ENCODE results near the gene RBM39.
A peak's percentile ranks its signal among the peaks of the same experiment; 100 is the strongest.
"Not testable (repeated sequence)": the region's sequence is repeated elsewhere in the genome, so short reads cannot be mapped to it uniquely, and the experiment has no call there.

The RBM39 gene

GRCh38 chr20:35741892-35742740 is at the start of gene RBM39:
Gene RBM39, minus strand, starts transcription at chr20:35742260. Its CDS starts 1,386 bp downstream, at chr20:35740874.
- peak within 1 kb of the TSS; percentile 94 for H3K27ac ChIP-seq
- TF ChIP-seq ZFX (IDR thresholded peaks at IDR 0.05; ENCODE audit: borderline replicate concordance): no peak
- TF ChIP-seq CTCF (IDR thresholded peaks at IDR 0.05): peak; percentile 30; the same call in 1 of the 2 replicates

GRCh38 chr20:35791821-35792220 is 49.8 kb upstream of the RBM39 start:
- H3K27ac ChIP-seq: no peak overlapping the region
- no peak for TF ChIP-seq CTCF (IDR thresholded peaks at IDR 0.05)
- no peak for TF ChIP-seq ZFX (IDR thresholded peaks at IDR 0.05; ENCODE audit: borderline replicate concordance)

DNA sequence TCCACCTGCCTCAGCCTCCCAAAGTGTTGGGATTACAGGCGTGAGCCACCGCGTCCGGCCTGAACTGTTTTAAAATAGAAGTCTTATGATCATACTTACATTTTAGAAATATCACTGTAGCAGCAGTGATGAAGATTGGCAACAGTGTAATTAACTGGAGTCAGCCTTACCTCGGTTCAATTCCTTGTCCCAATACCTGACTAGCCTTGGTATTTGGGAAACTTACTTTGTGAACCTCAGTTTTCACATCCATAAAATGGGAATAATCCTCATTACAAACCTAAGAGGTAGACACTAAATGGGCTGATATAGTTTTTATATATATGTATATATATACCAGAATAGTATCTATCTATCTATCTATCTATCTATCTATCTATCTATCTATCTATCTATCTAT is 49.0 kb upstream of the RBM39 start:
- no peak overlapping the region for H3K27ac ChIP-seq
- no peak for TF ChIP-seq CTCF (IDR thresholded peaks at IDR 0.05)
- TF ChIP-seq ZFX (IDR thresholded peaks at IDR 0.05; ENCODE audit: borderline replicate concordance): no peak

- TF ChIP-seq ZFX (IDR thresholded peaks at IDR 0.05; ENCODE audit: borderline replicate concordance) (no peak), CTCF (IDR thresholded peaks at IDR 0.05) (no peak)
- H3K27ac ChIP-seq: no peak overlapping the region
Measured at GRCh38 chr20:35788796-35789195, 46.7 kb upstream of the RBM39 start.

GRCh38 chr20:35785541-35785940 is 43.5 kb upstream of the RBM39 start:
- not testable (repeated sequence) for H3K27ac ChIP-seq

DNA sequence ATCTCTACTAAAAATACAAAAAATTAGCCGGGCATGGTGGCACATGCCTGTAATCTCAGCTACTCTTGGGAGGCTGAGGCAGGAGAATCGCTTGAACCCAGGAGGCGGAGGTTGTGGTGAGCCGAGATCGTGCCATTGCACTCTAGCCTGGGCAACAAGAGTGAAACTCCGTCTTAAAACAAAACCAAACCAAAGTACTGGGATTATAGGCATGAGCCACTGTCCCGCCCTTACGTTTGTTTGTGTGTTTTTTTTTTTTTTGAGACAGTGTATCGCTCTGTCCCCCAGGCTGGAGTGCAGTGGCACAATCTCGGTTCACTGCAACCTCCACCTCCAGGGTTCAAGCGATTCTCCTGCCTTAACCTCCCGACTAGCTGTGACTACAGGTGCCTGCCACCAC is 41.8 kb upstream of the RBM39 start:
- H3K27ac ChIP-seq: not testable (repeated sequence)

DNA sequence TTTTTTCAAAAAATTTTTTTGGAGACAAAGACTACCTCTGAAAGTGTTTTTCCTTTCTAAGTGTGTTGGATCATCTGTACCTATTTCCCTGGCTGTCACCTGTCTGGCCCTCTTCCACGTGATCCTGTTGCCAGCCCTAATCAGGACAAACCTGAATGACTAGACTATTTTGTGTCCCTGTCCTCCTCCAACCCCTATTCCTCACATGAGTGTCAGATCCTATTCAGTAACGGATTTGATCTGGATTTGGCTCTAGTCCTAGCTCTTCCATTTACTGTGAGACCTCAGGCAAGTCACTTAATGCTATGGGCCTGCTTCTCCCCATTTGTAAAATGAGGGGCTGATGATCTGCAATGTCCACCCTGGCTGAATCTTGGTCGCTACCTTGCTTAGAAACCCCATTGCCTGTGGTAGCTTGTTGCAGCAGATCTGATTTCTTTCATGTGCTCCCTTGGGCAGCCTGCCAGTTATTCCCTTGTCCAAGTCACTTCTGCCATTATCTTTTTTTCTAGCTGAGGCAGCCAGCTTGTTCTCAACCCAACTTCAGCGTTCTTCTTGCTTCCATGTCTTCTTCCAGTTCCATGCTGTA is 34.5 kb upstream of the RBM39 start:
- TF ChIP-seq CTCF (IDR thresholded peaks at IDR 0.05) (no peak), ZFX (IDR thresholded peaks at IDR 0.05; ENCODE audit: borderline replicate concordance) (no peak)
- peak overlapping the region; percentile 87 for H3K27ac ChIP-seq

GRCh38 chr20:35774391-35774790 is 32.3 kb upstream of the RBM39 start:
- TF ChIP-seq ZFX (IDR thresholded peaks at IDR 0.05; ENCODE audit: borderline replicate concordance) (no peak), CTCF (IDR thresholded peaks at IDR 0.05) (no peak)
- peak overlapping the region; percentile 13; the same call in 1 of the 2 replicates for H3K27ac ChIP-seq
